Measurements from ENCODE around the gene CTNND2.
"Not testable (repeated sequence)": the region's sequence is repeated elsewhere in the genome, so short reads cannot be mapped to it uniquely, and the experiment has no call there.

CTNND2 gene

DNA sequence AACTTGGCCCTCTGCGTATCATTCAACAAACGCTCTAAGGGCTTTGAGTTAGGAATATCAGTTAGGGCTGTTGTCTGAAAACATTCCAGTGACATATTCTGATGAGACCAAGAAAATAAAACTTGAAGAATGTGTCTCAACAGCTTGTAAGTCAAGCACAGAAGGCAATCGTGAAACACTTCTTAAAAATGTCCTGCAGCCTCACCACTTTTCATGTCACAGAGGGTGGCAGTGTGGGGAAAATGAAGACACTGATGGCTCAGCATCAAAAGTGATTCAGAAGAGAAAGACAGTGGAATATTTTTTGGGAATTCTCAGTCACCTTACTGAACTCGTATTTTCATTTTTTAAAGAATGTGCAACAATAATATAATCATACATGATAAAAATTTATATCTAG is 247.3 kb downstream of the CTNND2 start:
- no peak for DNase-seq

DNA sequence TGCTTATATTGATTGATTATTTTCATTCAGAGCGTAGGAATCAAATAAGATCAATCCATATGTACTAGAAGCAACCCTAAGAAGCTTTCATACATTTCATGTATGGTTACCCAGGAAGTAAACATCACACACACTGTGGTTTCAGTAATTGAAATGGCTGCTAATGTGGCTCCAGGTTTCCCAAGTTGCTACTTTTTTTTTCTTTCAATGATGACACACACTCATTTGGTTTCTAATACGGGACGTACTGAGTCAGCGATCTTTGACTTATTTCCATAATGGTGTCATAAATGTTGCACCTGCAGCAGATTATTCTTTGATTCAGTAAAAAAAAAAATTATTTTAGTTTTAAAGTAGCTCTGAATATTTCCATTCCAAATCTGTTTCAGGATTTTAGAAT is 248.6 kb downstream of the CTNND2 start:
- DNase-seq = no peak

DNA sequence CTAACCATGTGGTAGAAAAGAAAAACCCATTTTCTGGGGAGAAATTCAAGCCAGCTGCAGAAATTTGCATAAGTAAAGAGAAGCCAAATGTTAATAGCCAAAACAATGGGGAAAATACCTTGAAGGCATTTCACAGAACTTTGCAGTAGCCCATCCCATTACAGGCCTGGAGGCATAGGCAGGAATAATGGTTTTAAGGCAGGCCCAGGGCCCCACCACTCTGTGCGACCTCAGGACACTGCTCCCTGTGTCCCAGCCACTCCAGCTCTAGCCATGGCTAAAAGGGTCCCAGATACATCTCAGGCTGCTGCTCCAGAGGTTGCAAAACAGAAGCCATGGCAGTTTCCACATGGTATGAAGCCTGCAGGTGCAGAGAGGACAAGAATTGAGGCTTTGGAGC is 253.3 kb downstream of the CTNND2 start:
- DNase-seq = no peak

DNA sequence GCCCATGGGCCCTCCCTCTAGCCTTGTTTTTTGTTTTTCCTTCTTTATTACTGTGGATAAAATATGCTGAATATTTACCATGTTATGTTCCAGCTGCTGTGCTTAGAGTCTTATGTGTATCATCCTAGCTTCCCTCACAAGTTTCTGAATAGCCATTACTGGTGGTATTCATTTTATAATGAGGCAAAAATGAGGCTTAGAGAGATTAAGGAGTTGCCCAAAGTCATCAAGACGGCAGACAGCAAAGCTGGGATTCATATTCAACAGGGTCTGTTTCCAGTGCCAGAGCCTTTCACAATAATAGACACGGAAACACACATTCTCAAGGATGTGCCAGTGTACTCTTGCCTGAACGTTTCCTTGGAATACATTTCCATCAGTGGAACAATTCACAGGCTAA is 258.1 kb downstream of the CTNND2 start:
- DNase-seq = no peak

DNA sequence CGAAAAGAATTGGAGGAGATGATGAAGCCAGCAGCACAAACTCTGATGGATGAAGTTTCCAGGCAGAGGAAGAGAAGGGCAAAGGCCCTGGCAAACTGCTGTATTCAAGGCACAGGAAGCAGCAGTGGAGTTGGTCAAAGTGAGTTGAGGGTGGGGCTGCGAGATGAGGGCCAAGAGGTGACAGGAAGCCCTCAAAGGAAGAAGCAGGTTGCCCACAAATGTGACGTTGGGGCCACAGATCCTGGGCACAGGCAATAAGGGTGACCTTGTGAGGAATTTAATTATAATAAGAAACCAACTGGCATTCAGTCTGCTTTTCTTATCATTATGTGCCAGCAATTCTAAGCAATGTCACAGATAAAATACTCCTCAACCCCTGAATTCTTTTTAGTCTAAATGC is 261.8 kb downstream of the CTNND2 start:
- DNase-seq = no peak

DNA sequence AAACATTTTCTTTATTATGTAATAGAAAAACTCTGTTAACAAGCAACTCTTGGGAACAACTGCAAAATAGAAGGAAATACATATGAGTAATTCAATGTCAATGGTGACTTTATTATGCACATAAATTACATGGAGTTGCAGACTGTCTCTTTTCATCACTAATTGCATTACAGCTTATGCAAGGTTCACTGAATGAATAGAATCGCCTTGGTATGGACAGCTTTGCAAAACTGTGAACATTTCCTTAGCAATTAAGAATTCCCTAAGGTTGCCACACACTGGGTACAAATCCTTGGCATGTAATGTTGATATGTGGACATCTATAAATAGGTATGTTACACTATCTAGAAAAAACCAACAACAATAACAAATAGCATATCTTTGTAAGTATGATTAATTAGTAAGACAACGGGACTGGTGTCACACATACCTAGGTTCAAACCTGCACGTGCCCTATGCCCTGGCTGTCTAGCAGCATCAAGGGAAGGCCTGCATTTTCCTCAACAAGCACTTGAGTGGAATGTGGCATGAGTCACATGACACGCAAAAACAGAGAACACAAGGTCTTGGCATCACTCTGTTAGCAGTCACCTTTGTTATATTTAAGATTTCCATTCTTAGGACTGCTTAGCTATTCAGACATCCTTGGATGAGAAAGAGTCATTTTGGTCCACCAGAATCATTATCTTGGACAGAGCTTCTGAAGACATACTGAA is 263.9 kb downstream of the CTNND2 start:
- DNase-seq = no peak

DNA sequence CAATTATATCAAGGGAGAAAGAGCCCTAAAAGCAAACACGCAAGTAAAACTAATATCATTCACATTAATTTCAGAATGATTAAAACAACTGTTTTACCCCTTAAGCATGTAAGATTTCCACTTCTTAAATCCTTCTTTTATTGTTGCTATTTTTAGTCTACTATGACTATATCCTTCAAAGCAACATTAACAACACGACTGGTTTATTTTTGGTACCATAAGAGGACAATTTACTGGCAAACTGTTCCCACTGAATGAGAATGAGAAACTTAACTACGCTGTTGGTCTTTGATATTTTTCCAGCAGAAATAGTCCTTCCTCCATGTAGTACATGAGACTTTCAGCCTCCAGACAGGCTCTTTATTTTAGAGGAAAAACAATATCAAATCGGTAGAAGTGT is 281.5 kb downstream of the CTNND2 start:
- DNase-seq = no peak

DNA sequence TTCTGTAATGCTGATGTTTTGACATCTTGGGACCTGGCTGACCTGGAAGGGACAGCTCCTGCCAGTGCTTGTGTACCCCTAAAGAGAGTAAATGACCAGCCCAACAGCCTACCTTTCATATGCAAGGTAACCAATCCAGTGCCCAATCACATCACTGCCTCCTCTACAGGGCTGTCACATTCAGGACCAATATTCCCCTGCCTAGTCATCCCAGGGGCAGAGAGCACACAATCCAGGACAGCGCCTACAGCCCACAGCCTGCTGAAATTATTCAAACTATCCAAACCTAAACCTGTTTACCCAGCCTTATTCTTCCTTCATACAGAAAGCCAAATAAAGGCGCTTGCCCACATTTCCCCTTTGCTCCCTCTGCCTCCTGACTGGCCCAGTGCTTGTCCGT is 284.1 kb downstream of the CTNND2 start:
- DNase-seq = no peak

DNA sequence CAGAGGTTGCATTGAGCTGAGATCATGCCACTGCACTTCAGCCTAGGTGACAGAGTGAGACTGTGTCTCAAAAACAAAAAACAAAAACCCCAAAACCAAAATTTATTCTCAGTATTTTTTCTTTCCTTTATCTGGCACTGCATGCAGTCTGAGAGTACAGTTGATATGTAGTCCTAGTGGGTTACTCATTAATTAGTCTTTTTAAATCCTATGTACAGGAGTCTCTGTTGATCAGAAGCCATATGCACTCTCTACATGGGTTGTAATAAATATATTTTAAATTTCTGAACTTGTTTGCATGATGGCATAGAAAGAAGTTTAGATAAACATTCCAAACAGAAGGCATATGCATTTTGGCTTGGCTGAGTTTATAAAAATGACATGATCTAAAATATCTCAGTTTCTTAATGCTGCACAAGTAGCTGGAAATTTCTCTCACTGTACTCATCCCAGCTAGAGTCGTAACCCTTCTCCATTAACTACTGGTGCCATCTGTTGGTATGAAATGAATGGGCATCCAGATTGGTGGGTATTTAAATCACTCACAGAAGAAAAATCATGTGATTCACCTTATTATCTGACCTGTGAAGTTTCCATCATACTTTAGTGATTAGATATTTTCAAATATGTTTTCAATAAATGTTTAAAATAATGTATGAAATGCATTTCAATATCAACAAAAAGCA is 284.8 kb downstream of the CTNND2 start:
- DNase-seq = peak; percentile 30

DNA sequence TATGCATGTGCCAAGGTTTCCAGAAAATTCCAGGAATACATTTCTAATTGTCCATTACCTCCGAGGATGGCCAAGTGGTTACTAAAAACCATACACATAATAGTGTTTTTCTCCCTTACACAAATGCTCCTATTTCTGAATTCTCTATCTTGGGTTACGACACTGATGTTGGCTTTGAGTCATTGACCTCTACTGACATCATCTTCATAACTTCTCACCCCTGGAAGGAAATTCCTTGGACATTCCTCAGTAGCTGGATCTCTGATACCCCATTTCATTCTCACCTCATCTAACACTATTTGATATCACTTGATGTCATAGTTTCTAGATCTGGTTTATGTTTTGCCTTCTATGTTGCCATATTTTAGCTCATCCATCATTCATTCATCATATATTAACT is 287.2 kb downstream of the CTNND2 start:
- DNase-seq = peak; percentile 15

DNA sequence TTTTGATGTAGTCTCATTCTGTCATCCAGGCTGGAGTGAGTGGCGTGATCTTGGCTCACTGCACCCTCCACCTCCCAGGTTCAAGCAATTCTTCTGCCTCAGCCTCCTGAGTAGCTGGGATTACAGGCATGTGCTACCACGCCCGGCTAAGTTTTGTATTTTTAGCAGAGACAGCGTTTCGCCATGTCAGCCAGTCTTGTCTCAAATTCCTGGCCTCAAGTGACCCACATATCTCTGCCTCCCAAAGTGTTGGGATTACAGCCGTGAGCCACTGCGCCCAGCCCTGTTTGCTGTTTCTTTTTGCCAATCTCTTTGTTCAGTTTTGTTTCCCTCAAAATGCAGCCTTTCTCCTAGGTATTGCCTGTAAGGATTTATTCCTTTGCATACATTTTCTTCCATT is 287.6 kb downstream of the CTNND2 start:
- DNase-seq = not testable (repeated sequence)

DNA sequence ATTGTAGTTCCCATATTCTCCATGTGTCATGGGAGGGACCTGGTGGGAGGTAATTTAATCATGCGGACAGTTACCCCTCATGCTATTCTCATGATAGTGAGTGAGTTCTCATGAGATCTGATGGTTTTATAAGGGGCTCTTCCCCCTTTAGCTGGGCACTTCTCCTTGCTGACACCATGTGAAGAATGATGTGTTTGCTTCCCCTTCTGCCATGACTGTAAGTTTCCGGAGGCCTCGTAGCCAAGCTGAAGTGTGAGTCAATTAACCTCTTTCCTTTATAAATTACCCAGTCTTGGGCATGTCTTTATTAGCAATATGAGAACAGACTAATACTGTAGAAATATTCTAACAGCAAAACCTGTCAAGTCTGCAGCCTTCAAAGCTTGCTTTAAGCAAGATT is 293.2 kb downstream of the CTNND2 start:
- no peak for DNase-seq

DNA sequence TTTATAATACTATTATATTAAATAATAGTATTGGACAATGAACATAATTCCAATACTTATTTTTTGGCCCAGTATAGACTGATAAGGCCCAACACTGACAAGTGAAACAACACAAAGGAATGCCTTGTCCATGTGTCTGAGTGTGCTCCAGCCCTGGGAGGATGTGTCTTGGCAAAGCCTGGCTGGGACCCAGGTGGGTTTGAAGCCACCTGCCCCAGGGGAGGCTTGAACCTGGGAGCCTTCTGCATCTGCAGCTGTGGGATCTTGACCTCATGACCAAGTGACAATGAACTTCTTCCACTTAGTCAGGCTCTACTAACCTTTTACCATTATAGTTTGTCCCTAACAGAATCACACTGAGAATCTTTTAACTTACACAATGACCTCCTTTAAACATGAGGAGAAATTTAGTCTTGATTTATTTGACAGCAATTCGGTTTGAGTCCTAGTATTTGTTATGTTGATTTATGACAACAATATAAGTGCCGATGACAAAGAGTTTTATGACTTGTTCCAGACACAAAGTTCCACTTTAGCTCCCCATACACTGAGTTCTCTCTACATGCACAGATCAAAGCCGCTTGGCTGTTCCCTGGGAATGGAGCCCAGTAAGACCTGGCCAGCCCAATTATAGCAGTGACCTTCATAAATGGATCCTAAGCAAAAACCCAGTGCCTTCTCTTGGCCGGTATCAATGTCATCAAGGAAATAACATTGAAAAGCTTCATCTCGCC is 294.5 kb downstream of the CTNND2 start:
- DNase-seq = no peak

DNA sequence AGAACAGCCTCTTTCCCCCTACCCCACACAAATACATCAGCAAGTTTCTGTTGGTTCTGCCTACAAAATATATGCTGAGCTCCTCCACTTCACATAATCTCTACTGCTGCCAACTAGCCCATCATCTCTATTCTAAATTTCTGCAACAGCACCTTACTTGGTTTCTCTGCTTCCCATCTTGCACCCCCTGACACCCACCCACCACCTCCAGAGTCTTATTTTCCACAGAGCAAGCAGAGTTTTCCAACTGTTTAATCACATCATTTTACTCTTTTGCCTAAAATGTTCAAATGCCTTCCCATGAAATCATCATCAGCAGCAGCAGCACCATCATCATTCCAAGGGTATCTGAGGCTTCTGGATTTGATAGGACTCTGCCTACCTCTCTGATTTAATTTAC is 295.7 kb downstream of the CTNND2 start:
- no peak for DNase-seq

DNA sequence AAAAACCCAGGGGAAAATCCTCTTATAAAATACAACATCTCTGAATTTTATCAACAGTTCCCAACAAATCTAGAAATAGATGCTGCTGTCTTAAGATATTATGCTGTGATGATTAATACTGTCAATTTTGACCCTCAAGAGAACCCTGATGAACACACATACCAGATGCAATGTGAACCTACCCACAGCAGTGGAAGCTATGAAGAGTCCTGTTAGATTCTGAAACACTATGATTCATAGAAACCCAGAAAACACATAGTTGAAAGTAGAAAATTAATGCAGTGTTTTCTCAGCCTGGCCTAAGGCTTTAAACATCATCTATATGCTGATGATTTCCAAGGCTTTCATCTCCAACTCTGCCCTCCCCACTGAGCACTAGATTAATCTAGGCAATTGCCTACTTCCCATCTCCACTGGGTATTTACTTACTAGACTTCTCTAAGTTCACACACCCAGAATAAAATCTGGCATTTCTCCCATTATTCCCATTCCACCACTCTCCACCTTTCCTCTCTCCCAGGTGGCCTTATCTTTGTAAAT is 296.2 kb downstream of the CTNND2 start:
- no peak for DNase-seq

DNA sequence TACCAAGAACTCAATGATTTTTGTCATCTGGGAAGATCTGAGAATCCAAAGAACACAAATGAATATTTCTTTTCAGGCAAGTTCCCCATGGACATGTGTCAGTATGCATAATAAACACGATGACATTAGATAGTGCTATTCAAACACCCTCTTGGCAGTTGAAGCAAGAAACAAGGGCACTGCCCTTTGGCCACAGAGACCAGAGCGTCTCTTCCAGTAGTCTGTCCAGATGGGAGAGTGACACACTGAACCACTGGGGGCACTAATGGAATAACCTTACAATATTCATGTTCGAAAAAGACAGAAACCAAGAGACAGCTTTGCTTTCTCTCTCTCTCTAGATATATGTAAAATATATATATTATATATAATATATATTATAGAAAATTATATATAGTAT is 301.9 kb downstream of the CTNND2 start:
- no peak for DNase-seq

DNA sequence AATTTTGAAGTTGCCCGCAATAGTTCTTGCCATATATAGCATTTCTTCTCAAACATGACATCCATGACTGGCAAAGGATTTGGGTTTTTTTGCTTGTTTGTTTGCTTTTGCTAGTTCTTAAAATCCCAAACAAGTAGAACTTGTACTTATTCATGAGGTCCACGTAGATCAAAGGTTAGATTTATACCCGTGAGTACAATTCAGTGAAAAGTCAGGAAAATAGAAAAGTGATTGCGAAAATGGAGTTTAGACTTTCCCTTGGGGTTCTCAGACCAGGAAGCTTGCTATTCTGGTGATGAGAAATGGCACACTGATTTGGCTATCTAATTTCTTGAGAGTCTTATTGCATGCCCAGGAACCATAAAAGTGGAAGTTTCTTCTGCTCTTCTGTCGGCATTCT is 304.7 kb downstream of the CTNND2 start:
- DNase-seq = no peak

DNA sequence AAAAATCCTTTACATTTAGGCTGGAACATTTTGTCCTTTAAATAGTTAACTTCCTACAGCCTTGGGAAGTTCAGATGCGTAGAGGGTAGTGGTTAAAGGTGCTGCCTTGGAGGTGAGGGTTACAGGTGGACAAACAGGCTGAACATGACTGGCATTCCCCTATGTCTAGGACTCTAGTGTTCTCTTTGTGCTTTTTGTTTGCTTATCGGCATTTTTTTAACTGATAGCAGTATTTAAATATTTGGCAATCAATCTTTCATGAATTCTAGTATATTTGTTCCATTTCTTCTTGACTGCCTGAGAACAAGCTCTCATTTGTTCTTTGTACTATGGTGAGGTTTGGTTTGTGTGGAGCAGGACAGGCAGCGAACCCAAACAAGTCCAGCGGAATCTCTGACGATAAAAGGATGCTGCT is 307.6 kb downstream of the CTNND2 start:
- no peak for DNase-seq

DNA sequence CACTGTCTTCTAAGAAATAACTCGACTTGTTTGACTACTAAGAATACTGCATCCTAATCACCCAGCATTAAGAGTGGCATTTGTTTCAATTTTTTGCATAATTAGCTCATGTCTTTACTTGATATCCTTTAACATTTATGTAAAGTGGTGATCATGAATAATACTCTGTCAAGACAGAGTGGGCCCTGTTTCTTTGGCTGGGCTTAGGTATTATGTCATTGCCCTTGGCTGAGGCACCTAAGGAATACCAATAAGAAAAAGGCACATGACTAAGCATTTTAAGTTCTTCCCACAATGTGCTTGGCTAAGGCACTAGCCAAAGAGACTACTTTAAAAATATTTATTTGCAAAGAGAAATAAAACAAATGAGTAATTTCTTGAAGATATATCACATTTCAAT is 308.1 kb downstream of the CTNND2 start:
- no peak for DNase-seq

DNA sequence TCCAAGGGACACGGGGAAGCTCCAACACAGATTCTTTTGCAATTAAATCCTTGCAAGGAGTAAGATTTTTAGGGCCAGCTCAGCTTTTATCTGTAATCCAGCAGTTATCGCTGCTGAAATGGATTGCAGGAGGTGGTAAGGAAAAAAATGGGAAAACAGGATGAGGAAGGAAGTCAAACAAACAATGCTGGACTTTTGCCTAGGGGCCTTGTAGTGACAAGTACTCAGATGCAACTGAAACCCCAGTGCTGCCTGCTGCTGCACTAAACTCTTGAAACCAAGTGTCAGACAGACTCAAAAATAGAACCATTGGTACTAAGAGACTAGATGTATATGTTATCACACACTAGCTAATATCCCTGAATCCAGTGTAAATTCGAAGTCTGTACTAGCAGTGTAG is 309.2 kb downstream of the CTNND2 start:
- no peak for DNase-seq

DNA sequence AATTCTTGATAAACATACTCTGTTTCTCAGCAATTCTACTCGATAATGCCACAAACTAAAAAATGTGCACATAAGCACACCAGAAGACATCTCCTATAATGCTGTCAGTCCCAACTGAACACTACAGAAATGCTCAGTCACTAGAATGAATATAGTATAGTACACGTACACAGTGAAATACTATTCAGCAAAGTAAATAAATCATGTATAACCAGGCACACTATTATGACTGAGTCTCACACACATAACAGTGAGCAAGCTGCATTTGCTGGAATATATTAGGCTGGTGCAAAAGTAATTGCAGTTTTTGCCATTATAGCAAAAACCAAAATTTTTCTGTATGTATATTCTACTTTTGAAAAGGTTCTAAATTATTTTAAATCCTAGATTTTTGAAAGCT is 310.2 kb downstream of the CTNND2 start:
- no peak for DNase-seq

DNA sequence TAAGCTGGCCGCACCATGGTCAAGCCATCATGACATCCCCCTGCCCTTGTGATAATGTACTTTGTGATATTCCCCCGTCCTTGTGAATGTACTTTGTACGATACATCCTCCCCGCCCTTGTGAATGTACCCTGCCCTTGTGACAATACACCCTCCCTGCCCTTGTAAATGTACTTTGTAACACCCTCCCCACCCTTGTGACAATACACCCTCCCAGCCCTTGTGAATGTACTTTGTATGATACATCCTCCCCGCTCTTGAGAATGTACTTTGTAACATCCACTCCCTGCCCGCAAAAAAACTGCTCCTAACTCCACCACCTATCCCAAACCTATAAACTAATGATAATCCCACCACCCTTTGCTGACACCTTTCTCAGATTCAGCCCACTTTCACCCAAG is 313.8 kb downstream of the CTNND2 start:
- DNase-seq = no peak

DNA sequence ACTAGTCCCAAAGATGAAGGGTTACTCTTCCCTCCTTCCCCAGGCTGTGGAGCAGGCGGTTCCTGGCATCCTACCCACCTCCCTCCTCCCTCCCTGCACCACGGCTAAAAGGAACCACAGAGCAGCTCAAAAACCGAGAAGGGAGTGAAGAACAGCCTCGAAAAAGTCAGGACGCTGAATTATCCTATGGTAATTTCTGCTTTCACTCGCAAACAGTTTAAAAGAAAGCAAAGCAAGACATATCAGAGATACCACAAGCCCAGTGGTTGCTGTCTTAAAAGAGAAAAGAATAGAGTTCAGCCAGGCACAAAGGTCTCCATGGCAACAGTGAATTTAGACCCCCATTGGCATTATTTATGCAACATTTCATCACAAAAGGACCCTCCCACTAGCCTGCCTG is 315.4 kb downstream of the CTNND2 start:
- DNase-seq = no peak

DNA sequence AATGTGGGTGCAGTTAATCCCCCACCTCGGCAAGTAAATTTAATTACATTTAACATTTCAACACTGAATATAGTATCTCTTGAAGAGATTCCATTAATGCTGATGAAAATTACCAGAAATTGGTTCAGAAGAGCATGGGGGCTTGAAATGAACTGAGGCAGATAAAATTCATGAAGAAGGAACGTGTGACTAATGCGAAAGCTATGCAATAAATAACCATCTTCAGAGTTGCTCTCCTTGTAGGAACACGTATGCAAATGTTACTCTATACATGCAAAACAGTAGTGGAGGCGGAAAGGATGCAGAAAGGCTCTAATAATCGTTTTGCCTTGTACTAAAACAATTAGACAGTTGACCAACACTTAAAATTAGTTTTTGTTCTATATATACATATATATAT is 320.2 kb downstream of the CTNND2 start:
- peak; percentile 55 for DNase-seq

Data from fibroblast of skin of back (primary cell).